NB4 (cell line): ENCODE results near the gene PLSCR3.

Experiments used
- DNase-seq: peaks from one replicate; pipeline ENCODE4 v3.0.0; 2010; ENCODE audit warnings: low read depth
- H3K4me3 ChIP-seq: one replicate; pipeline ENCODE4 v1.5.1; 2011; ENCODE audit warnings: mild to moderate bottlenecking, low read depth, low read length, moderate library complexity
- MYC ChIP-seq: IDR thresholded peaks from 2 replicates; pipeline ENCODE4 v1.6.1; 2011; ENCODE audit warnings: low read depth, low read length
- POLR2A ChIP-seq: IDR thresholded peaks from 2 replicates; pipeline ENCODE4 v1.6.1; 2011; ENCODE audit warnings: mild to moderate bottlenecking; ENCODE audit not compliant: insufficient read length; ENCODE audit errors: extremely low read depth
- TF ChIP-seq, protein P1 (sequence below): IDR thresholded peaks from one replicate; pipeline ENCODE4 v1.5.1; 2012; ENCODE audit warnings: low read depth, low read length
- TF ChIP-seq, protein P2 (sequence below): IDR thresholded peaks from 2 replicates; pipeline ENCODE4 v1.6.1; 2011; ENCODE audit warnings: low read depth, low read length

The PLSCR3 gene

DNA sequence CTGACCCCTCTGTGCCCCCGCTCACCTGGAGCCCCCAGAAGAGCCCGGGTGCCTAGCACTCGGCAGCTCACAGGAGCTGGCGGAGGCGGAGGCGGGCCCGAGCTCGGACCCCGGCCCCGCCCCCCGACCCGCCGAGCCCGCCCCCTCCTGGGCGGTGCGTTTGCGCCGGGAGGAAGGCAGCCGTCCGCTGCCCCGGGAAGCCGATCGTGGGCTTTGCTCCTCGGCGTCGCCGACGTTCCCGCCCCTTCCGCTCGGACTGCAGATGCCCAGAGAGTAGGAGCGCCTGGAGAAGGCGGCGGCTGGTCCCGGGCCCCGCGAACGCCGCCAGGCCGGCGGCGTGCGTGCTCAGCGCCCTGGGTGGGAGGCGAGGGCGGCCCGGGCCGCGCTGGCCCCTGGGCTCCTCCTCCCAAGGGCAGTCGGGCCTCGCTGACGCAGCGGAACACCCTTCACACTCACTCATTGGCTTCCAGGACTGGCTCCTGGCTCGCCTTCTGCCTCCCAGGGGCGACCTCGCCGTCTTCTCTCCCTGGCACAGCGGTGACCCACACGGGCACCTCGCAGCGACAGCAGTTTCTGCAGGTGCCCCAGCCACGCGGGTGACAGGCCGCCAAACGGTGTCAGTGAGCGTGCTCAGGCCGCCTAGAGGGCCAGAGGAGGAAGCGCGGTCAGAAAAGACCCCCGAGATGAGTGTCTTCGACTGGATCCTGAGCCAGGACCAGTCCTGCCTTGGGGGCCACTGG, at the start of gene PLSCR3:
Gene PLSCR3 (minus strand): TSS at position 74 of the 740 bp plus-strand sequence. CDS start 415 bp downstream, outside the sequence.
- H3K4me3 ChIP-seq = peak within 1 kb of the TSS; percentile 50
- peak; percentile 87 for TF ChIP-seq POLR2A
- TF ChIP-seq, protein P1, sequence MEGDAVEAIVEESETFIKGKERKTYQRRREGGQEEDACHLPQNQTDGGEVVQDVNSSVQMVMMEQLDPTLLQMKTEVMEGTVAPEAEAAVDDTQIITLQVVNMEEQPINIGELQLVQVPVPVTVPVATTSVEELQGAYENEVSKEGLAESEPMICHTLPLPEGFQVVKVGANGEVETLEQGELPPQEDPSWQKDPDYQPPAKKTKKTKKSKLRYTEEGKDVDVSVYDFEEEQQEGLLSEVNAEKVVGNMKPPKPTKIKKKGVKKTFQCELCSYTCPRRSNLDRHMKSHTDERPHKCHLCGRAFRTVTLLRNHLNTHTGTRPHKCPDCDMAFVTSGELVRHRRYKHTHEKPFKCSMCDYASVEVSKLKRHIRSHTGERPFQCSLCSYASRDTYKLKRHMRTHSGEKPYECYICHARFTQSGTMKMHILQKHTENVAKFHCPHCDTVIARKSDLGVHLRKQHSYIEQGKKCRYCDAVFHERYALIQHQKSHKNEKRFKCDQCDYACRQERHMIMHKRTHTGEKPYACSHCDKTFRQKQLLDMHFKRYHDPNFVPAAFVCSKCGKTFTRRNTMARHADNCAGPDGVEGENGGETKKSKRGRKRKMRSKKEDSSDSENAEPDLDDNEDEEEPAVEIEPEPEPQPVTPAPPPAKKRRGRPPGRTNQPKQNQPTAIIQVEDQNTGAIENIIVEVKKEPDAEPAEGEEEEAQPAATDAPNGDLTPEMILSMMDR = peak; percentile 17
- TF ChIP-seq MYC = peak; percentile 76; the same call in 1 of the 2 replicates
- TF ChIP-seq, protein P2, sequence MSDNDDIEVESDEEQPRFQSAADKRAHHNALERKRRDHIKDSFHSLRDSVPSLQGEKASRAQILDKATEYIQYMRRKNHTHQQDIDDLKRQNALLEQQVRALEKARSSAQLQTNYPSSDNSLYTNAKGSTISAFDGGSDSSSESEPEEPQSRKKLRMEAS = peak; percentile 43
- peak; percentile 83 for DNase-seq

- no peak for DNase-seq
Observed at GRCh38 chr17:7443499-7444485, 49.5 kb upstream of the PLSCR3 start.

GRCh38 chr17:7442142-7442541, 47.8 kb upstream of the PLSCR3 start:
- H3K4me3 ChIP-seq = no peak overlapping the region
- no peak for DNase-seq
- TF ChIP-seq, protein P1 = no peak
- TF ChIP-seq POLR2A = no peak
- no peak for TF ChIP-seq MYC
- TF ChIP-seq, protein P2 = no peak

More at GRCh38 chr17:7443499-7444485, 49.5 kb upstream of the PLSCR3 start:
- TF ChIP-seq, protein P2 = no peak
- TF ChIP-seq POLR2A (no peak), MYC (no peak)
- TF ChIP-seq, protein P1 = no peak
- no peak overlapping the region for H3K4me3 ChIP-seq

GRCh38 chr17:7441266-7441665, 46.9 kb upstream of the PLSCR3 start:
- no peak for DNase-seq
- TF ChIP-seq MYC = no peak
- no peak for TF ChIP-seq POLR2A
- TF ChIP-seq, protein P2 = no peak
- TF ChIP-seq, protein P1 = no peak
- H3K4me3 ChIP-seq = no peak overlapping the region

- no peak for DNase-seq
- TF ChIP-seq, protein P1 = no peak
- TF ChIP-seq POLR2A = no peak
- TF ChIP-seq, protein P2 = no peak
- TF ChIP-seq MYC = no peak
- no peak overlapping the region for H3K4me3 ChIP-seq
Observed at GRCh38 chr17:7440834-7441195, 46.5 kb upstream of the PLSCR3 start.
